CD4-positive, CD25-positive, alpha-beta regulatory T cell (primary cell): ENCODE data around the gene MARVELD1. TPM values are rescaled to one million over a fixed set of nuclear protein-coding genes. Genes with fewer than 3 reads are reported as not detected.
A peak's percentile ranks its signal among the peaks of the same experiment; 100 is the strongest.

Source experiments
- ATAC-seq, 2 donors: fragments of 150-1000 bp; cut with Tn5 transposase; one replicate each; pipeline ENCODE4 v1.10.0; 2021; ENCODE audit warnings: low read depth in 2 of 2, moderate number of reproducible peaks in 2 of 2, moderate library complexity in 1 of 2
- DNase-seq, 3 donors: peaks; one replicate each; pipeline versions ENCODE4 v3.0.0 to v3.0.0-alpha.2; 2012 to 2022; ENCODE audit warnings: mixed read lengths in 1 of 3
- H3K27ac ChIP-seq: one replicate; pipeline ENCODE4 v1.7.0; 2013; ENCODE audit warnings: mild to moderate bottlenecking, low read length; ENCODE audit not compliant: insufficient read depth, poor library complexity, severe bottlenecking
- H3K27me3 ChIP-seq: one replicate; pipeline ENCODE4 v1.7.0; 2013; ENCODE audit warnings: low read length; ENCODE audit not compliant: control insufficient read depth, insufficient read depth
- H3K36me3 ChIP-seq: one replicate; pipeline ENCODE4 v1.7.0; 2013; ENCODE audit warnings: mild to moderate bottlenecking, low read length, moderate library complexity; ENCODE audit not compliant: control insufficient read depth, insufficient read depth
- H3K4me1 ChIP-seq: 2 replicates; pipeline ENCODE4 v1.7.0; 2013; ENCODE audit warnings: mild to moderate bottlenecking, low read length; ENCODE audit not compliant: insufficient read depth, control insufficient read depth, poor library complexity, severe bottlenecking
- H3K4me3 ChIP-seq: one replicate; pipeline ENCODE4 v1.7.0; 2013; ENCODE audit warnings: low read depth, mild to moderate bottlenecking, low read length, moderate library complexity
- H3K9me3 ChIP-seq, 2 experiments: 1 replicate in 1 of 2; 2 replicates in 1 of 2; pipeline ENCODE4 v1.7.0; 2013; ENCODE audit warnings: low read length in 2 of 2, mild to moderate bottlenecking in 1 of 2, moderate library complexity in 1 of 2; ENCODE audit not compliant: control insufficient read depth in 2 of 2
- H3K27ac Mint-ChIP-seq, 3 donors: one replicate each; pipeline ENCODE4 v1.8.0; 2020 to 2022; ENCODE audit warnings: mild to moderate bottlenecking in 3 of 3, mixed read lengths in 3 of 3, moderate library complexity in 2 of 3
- H3K27me3 Mint-ChIP-seq: one replicate; pipeline ENCODE4 v1.8.0; 2022; ENCODE audit warnings: mild to moderate bottlenecking, mixed read lengths
- H3K36me3 Mint-ChIP-seq: one replicate; pipeline ENCODE4 v1.8.0; 2020; ENCODE audit warnings: mixed read lengths
- H3K4me1 Mint-ChIP-seq, 4 donors: one replicate each; pipeline ENCODE4 v1.8.0; 2020 to 2022; ENCODE audit warnings: mixed read lengths in 4 of 4, mild to moderate bottlenecking in 1 of 4
- H3K4me3 Mint-ChIP-seq, 4 donors: one replicate each; pipeline ENCODE4 v1.8.0; 2020 to 2022; ENCODE audit warnings: mild to moderate bottlenecking in 4 of 4, mixed read lengths in 4 of 4, moderate library complexity in 3 of 4
- H3K9me3 Mint-ChIP-seq, 7 donors: one replicate each; pipeline ENCODE4 v1.8.0; 2020 to 2022; ENCODE audit warnings: mixed read lengths in 7 of 7, mild to moderate bottlenecking in 3 of 7, moderate library complexity in 2 of 7
- polyA plus RNA-seq, 4 donors: library from polyadenylated mRNA; unstranded; fragments of 300-500 nt; fragmentation: Illumina TruSeq; gene quantifications; one replicate each; pipeline ENCODE4 v1.2.3, GENCODE V29; 2021
- total RNA-seq: library from RNA; stranded (reverse); gene quantifications from one replicate; pipeline ENCODE4 v1.2.3, GENCODE V29; 2022

Gene MARVELD1
- total and polyA plus RNA-seq, 5 donors from 2014 or later: 0.62 TPM; not detected in 4

- Histone ChIP-seq H3K27ac (no peak overlapping the region), H3K9me3 (no peaks in the 10 kb centered on the region), H3K4me1 (no peaks in the 10 kb centered on the region), H3K4me3 (no peak overlapping the region), H3K36me3 (no peaks in the 10 kb centered on the region), H3K27me3 (no peaks in the 10 kb centered on the region)
- Mint-ChIP-seq H3K36me3 (no peaks in the 10 kb centered on the region), H3K4me1 (peaks cover 0 to 4% (median 0%) of the 10 kb centered on the region in 4 donors), H3K27me3 (peaks cover 39% of the 10 kb centered on the region), H3K9me3 (no peaks in the 10 kb centered on the region), H3K27ac (no peak overlapping the region), H3K4me3 (no peak overlapping the region)
- peak; percentile 17 to 70 (median 62) for DNase-seq
- ATAC-seq: peak; percentile 75 to 82
Observed at GRCh38 chr10:97701438-97702069, 12.0 kb upstream of the MARVELD1 start.

DNA sequence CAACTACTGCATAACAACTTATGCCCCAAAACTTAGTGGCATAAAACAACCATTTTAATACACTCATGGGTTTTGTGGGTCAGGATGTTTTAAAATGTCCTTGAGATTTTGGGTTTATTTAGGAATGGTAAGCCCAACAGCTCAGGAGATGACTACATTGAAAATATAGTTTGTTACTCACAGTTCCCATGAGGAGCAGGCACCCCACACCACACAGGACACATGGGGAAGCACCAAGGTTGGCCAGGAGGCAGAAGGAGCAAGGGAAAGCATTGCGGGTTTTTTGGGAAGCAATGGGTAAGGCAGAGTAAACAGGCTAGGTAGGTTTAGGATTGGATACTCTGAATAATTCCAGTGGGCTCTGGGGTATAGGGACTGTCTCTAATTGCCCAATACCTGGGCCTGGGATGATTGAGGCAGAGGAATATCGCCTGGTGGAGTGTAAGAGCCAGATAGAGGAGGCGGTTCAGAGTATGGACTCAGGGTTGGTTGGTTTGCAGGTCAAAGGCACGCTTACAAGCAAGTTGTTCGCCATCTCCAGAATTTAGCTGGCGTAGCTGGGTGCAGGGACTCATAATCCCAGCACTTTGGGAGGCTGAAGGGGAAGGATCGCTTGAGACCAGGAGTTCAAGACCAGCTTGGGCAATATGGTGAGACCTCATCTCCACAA, 10.0 kb upstream of the MARVELD1 start:
- Mint-ChIP-seq H3K4me1 (peaks cover 0 to 4% (median 0%) of the 10 kb centered on the region in 4 donors), H3K9me3 (no peaks in the 10 kb centered on the region), H3K27ac (no peak overlapping the region), H3K4me3 (peak overlapping the region in 1 of 4 donors; percentile 55), H3K27me3 (peaks cover 46% of the 10 kb centered on the region), H3K36me3 (peaks cover 4% of the 10 kb centered on the region)
- no peak for DNase-seq
- H3K9me3 ChIP-seq: no peaks in the 10 kb centered on the region
- H3K4me1 ChIP-seq: no peaks in the 10 kb centered on the region
- H3K36me3 ChIP-seq: no peaks in the 10 kb centered on the region
- H3K27me3 ChIP-seq: no peaks in the 10 kb centered on the region
- no peak overlapping the region for H3K27ac ChIP-seq
- H3K4me3 ChIP-seq: no peak overlapping the region
- ATAC-seq: no peak

DNA sequence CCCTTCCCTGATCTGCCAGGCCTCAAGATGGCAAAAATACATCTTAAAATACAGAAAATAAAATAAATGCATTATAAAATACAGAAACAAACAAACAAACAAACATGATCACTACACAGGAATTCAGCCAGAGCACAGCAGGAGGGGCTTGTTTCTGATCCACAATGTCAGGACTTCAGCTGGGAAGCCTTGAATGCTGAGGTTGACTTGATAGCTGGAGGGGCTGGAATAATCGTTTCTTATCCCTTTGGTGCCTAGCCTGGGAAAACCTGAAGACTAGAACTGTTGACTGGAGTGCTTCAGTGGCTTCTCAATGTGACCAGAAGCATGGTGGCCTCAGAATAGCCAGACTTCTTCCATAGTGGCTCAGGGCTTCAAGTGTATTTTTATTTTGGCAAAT, 9.2 kb upstream of the MARVELD1 start:
- Mint-ChIP-seq H3K9me3 (no peaks in the 10 kb centered on the region), H3K4me3 (no peak overlapping the region), H3K36me3 (peaks cover 4% of the 10 kb centered on the region), H3K4me1 (peaks cover 0 to 4% (median 0%) of the 10 kb centered on the region in 4 donors), H3K27me3 (peaks cover 54% of the 10 kb centered on the region), H3K27ac (no peak overlapping the region)
- Histone ChIP-seq H3K9me3 (no peaks in the 10 kb centered on the region), H3K27ac (no peak overlapping the region), H3K4me3 (no peak overlapping the region), H3K4me1 (no peaks in the 10 kb centered on the region), H3K36me3 (no peaks in the 10 kb centered on the region), H3K27me3 (no peaks in the 10 kb centered on the region)
- ATAC-seq (no peak), DNase-seq (no peak)

GRCh38 chr10:97705006-97705670, 8.4 kb upstream of the MARVELD1 start:
- Mint-ChIP-seq H3K9me3 (no peaks in the 10 kb centered on the region), H3K27ac (no peak overlapping the region), H3K27me3 (peaks cover 62% of the 10 kb centered on the region), H3K4me3 (no peak overlapping the region), H3K36me3 (peaks cover 4% of the 10 kb centered on the region), H3K4me1 (peaks cover 0 to 4% (median 0%) of the 10 kb centered on the region in 4 donors)
- Histone ChIP-seq H3K4me1 (no peaks in the 10 kb centered on the region), H3K27ac (no peak overlapping the region), H3K36me3 (no peaks in the 10 kb centered on the region), H3K27me3 (peaks cover 5% of the 10 kb centered on the region), H3K9me3 (no peaks in the 10 kb centered on the region), H3K4me3 (no peak overlapping the region)
- DNase-seq (no peak), ATAC-seq (no peak)

- no peaks in the 10 kb centered on the region for H3K9me3 ChIP-seq
- ATAC-seq (no peak), DNase-seq (no peak)
- H3K4me3 ChIP-seq: no peak overlapping the region
- Mint-ChIP-seq H3K27me3 (peaks cover 58% of the 10 kb centered on the region), H3K4me3 (no peak overlapping the region), H3K4me1 (peaks cover 0 to 9% (median 3%) of the 10 kb centered on the region in 4 donors), H3K36me3 (peaks cover 4% of the 10 kb centered on the region), H3K9me3 (no peaks in the 10 kb centered on the region), H3K27ac (no peak overlapping the region)
- H3K4me1 ChIP-seq: no peaks in the 10 kb centered on the region
- no peak overlapping the region for H3K27ac ChIP-seq
- peaks cover 6% of the 10 kb centered on the region for H3K27me3 ChIP-seq
- H3K36me3 ChIP-seq: no peaks in the 10 kb centered on the region
Observed at GRCh38 chr10:97707134-97707861, 6.2 kb upstream of the MARVELD1 start.

- H3K27me3 Mint-ChIP-seq: peaks cover 59% of the 10 kb centered on the region
- H3K4me3 Mint-ChIP-seq: no peak overlapping the region
- no peak for ATAC-seq
- H3K27ac Mint-ChIP-seq: no peak overlapping the region
- peaks cover 4% of the 10 kb centered on the region for H3K36me3 Mint-ChIP-seq
- DNase-seq: no peak
- Histone ChIP-seq H3K9me3 (no peaks in the 10 kb centered on the region), H3K4me3 (no peak overlapping the region), H3K36me3 (no peaks in the 10 kb centered on the region), H3K27ac (no peak overlapping the region), H3K27me3 (peaks cover 10% of the 10 kb centered on the region), H3K4me1 (peaks cover 3% of the 10 kb centered on the region)
- no peaks in the 10 kb centered on the region for H3K9me3 Mint-ChIP-seq
- H3K4me1 Mint-ChIP-seq: peaks cover 0 to 15% (median 7%) of the 10 kb centered on the region in 4 donors
Observed at GRCh38 chr10:97708167-97708566, 5.4 kb upstream of the MARVELD1 start.

GRCh38 chr10:97708976-97709946, 4.3 kb upstream of the MARVELD1 start:
- no peak overlapping the region for H3K4me3 ChIP-seq
- H3K27ac ChIP-seq: no peak overlapping the region
- no peaks in the 10 kb centered on the region for H3K9me3 ChIP-seq
- H3K4me1 ChIP-seq: peaks cover 6% of the 10 kb centered on the region
- peak in 1 of 3 donors; percentile 54 for DNase-seq
- Mint-ChIP-seq H3K36me3 (peaks cover 4% of the 10 kb centered on the region), H3K27me3 (peaks cover 57% of the 10 kb centered on the region), H3K9me3 (peaks cover 0 to 3% (median 0%) of the 10 kb centered on the region in 7 donors), H3K27ac (no peak overlapping the region), H3K4me3 (no peak overlapping the region), H3K4me1 (peaks cover 0 to 14% (median 7%) of the 10 kb centered on the region in 4 donors)
- H3K36me3 ChIP-seq: no peaks in the 10 kb centered on the region
- ATAC-seq: no peak
- H3K27me3 ChIP-seq: peaks cover 10% of the 10 kb centered on the region
